ENCODE results near the gene DNAJB12.

DNAJB12 gene

DNA sequence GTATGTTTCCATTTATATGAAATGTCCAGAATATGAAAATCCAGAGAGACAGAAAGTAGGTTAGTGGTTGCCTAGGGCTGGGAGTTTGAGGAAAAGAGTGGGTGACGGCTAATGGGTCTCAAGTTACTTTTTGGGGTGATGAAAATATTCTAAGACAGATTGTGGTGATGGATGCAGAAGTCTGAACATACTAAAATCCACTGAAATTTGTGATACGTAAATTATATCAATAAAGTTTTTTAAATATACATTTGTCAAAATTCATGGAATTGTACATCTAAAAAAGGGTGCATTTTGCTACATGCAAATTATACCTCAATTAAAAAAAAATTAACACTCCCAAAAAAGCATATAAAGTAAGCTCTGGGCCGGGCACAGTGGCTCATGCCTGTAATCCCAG is 71.6 kb downstream of the DNAJB12 start:
- DNase-seq: no peak

Measured in stimulated activated CD4-positive, alpha-beta T cell treated with anti-CD3 and anti-CD28 coated beads, Interleukin-4, amount 100 ng/mL, for 24 hours (primary cell).